K562 (cell line): ENCODE measurements around the gene PPIP5K2. TPM values are rescaled to one million over a fixed set of nuclear protein-coding genes. Genes with fewer than 3 reads are reported as not detected.

Experiments
- ARID1B ChIP-seq: fragments of 450-650 bp; IDR thresholded peaks from 2 replicates; pipeline ENCODE4 v1.6.1; 2016; ENCODE audit warnings: antibody characterized with exemption, mild to moderate bottlenecking, inconsistent platforms
- ATF1 ChIP-seq, 2 experiments: fragments of 450-650 bp in 1 of 2; IDR thresholded peaks; 2 replicates each; pipeline ENCODE4 v1.6.1; 2016; ENCODE audit warnings: missing compliant biosample characterization in 1 of 2, missing genetic modification characterization in 1 of 2
- EHMT2 ChIP-seq: fragments of 450-650 bp; IDR thresholded peaks from 2 replicates; pipeline ENCODE4 v1.6.1; 2018; ENCODE audit warnings: antibody characterized with exemption
- ETV5 ChIP-seq: sonication (generic); formaldehyde crosslinking; IDR thresholded peaks from 2 replicates; pipeline ENCODE4 v1.4.0; 2020; ENCODE audit warnings: low read depth, mild to moderate bottlenecking, missing genetic modification reagents
- HNRNPL ChIP-seq: fragments of 200-400 bp; formaldehyde crosslinking; IDR thresholded peaks from 2 replicates; pipeline ENCODE4 v1.6.1; 2017; ENCODE audit warnings: low read depth, mild to moderate bottlenecking, low read length
- MCM2 ChIP-seq: fragments of 450-650 bp; IDR thresholded peaks from 2 replicates; pipeline ENCODE4 v1.6.1; 2017; ENCODE audit warnings: low read depth, mild to moderate bottlenecking
- MCM5 ChIP-seq: fragments of 450-650 bp; IDR thresholded peaks from 2 replicates; pipeline ENCODE4 v1.6.1; 2016; ENCODE audit warnings: low read depth
- MED1 ChIP-seq: sonication (generic); formaldehyde crosslinking; IDR thresholded peaks from 2 replicates; pipeline ENCODE4 v1.8.1; 2023; ENCODE audit warnings: missing genetic modification reagents, borderline replicate concordance
- NR2F6 ChIP-seq: fragments of 450-650 bp; formaldehyde crosslinking; IDR thresholded peaks from 2 replicates; pipeline ENCODE4 v1.4.0; 2020; ENCODE audit warnings: mild to moderate bottlenecking
- OTX1 ChIP-seq: fragments of 450-650 bp; formaldehyde crosslinking; IDR thresholded peaks from 2 replicates; pipeline ENCODE4 v1.4.0; 2022; ENCODE audit warnings: mild to moderate bottlenecking
- PML ChIP-seq: IDR thresholded peaks from 2 replicates; pipeline ENCODE4 v1.6.1; 2012; ENCODE audit warnings: low read length, inconsistent platforms
- POLR2AphosphoS2 ChIP-seq: IDR thresholded peaks from 2 replicates; pipeline ENCODE4 v1.6.1; 2012; ENCODE audit warnings: low read length, improper control_type of control experiment
- POLR2AphosphoS5 ChIP-seq: IDR thresholded peaks from 2 replicates; pipeline ENCODE4 v1.6.1; 2011; ENCODE audit warnings: mild to moderate bottlenecking, low read depth, low read length, moderate library complexity; ENCODE audit not compliant: control insufficient read depth, insufficient read depth
- PPARD ChIP-seq: fragments of 250-450 bp; sonication (Bioruptor Pico); IDR thresholded peaks from 2 replicates; pipeline ENCODE4 v1.8.0; 2022; ENCODE audit warnings: inconsistent platforms, mild to moderate bottlenecking, moderate library complexity
- SAFB2 ChIP-seq: fragments of 200-400 bp; formaldehyde crosslinking; IDR thresholded peaks from 2 replicates; pipeline ENCODE4 v1.6.1; 2018; ENCODE audit warnings: borderline replicate concordance, low read length, low read depth, moderate library complexity; ENCODE audit not compliant: severe bottlenecking
- SMARCC2 ChIP-seq: fragments of 450-650 bp; IDR thresholded peaks from 2 replicates; pipeline ENCODE4 v1.6.1; 2017; ENCODE audit warnings: antibody characterized with exemption, moderate library complexity, mild to moderate bottlenecking, low read depth
- SOX6 ChIP-seq: fragments of 450-650 bp; IDR thresholded peaks from 2 replicates; pipeline ENCODE4 v1.6.1; 2014; ENCODE audit warnings: mild to moderate bottlenecking
- TEAD4 ChIP-seq, 2 experiments: sonication (generic) in 1 of 2; formaldehyde crosslinking in 1 of 2; IDR thresholded peaks; 2 replicates each; pipeline versions ENCODE4 v1.6.1 to v1.8.0; 2012 to 2022; ENCODE audit warnings: borderline replicate concordance in 1 of 2, inconsistent platforms in 1 of 2, low read length in 1 of 2, mild to moderate bottlenecking in 1 of 2, missing genetic modification reagents in 1 of 2
- ZKSCAN3 ChIP-seq: fragments of 250-450 bp; sonication (Bioruptor Pico); IDR thresholded peaks from 2 replicates; pipeline ENCODE4 v1.4.0; 2020
- ZNF3 ChIP-seq: fragments of 250-450 bp; sonication (Bioruptor Pico); IDR thresholded peaks from 2 replicates; pipeline ENCODE4 v1.5.0; 2021; ENCODE audit warnings: mild to moderate bottlenecking, moderate library complexity
- ZNF589 ChIP-seq: fragments of 200-800 bp; sonication (Bioruptor generic); IDR thresholded peaks from 2 replicates; pipeline ENCODE4 v1.6.1; 2016; ENCODE audit warnings: low read depth, missing genetic modification characterization, missing compliant biosample characterization
- ZNF699 ChIP-seq: fragments of 250-450 bp; sonication (Bioruptor Pico); IDR thresholded peaks from 2 replicates; pipeline ENCODE4 v1.8.0; 2021; ENCODE audit warnings: mild to moderate bottlenecking, moderate library complexity; ENCODE audit not compliant: insufficient replicate concordance
- ZNF76 ChIP-seq: fragments of 250-450 bp; sonication (Bioruptor Pico); IDR thresholded peaks from 2 replicates; pipeline ENCODE4 v1.4.0; 2020; ENCODE audit warnings: mild to moderate bottlenecking, moderate library complexity, borderline replicate concordance
- polyA plus RNA-seq, 8 experiments: library from polyadenylated mRNA; depleted of rRNA in 4 of 8; stranded (reverse) in 5 of 8; unstranded in 3 of 8; fragments of >200 nt; fragmentation: Nextera tagmentation in 2 of 8; fragmentation: Illumina TruSeq in 1 of 8; extraction: Ambion mirVana in 2 of 8; extraction: Trizol in 1 of 8; gene quantifications; 2 replicates each; pipeline versions ENCODE4 v1.2.1 to v1.2.3, GENCODE V29; 2011 to 2014; ENCODE audit warnings: inconsistent platforms in 1 of 8, missing spikeins in 1 of 8
- total RNA-seq, 7 experiments: library from RNA; depleted of rRNA in 6 of 7; stranded (reverse); fragments of >200 nt in 6 of 7; fragmentation: Illumina TruSeq in 2 of 7; extraction: Trizol in 2 of 7; gene quantifications; 2 replicates each; pipeline versions ENCODE4 v1.2.1 to v1.2.3, GENCODE V29; 2011 to 2021; ENCODE audit warnings: low replicate concordance in 1 of 7
- TF ChIP-seq, protein P1 (sequence below): fragments of 150-350 bp; conservative IDR thresholded peaks from 2 replicates; pipeline ENCODE4 v1.6.1; 2014; ENCODE audit warnings: low read length
- TF ChIP-seq, protein P2 (sequence below), 2 experiments: IDR thresholded peaks; 2 replicates each; pipeline ENCODE4 v1.6.1; 2012; ENCODE audit warnings: improper control_type of control experiment in 2 of 2, low read depth in 2 of 2, low read length in 2 of 2, borderline replicate concordance in 1 of 2
- TF ChIP-seq, protein P3 (sequence below): sonication (generic); formaldehyde crosslinking; IDR thresholded peaks from 2 replicates; pipeline ENCODE4 v1.8.1; 2023; ENCODE audit warnings: mild to moderate bottlenecking, missing genetic modification reagents

PPIP5K2 gene
- total and polyA plus RNA-seq, 9 of the 15 experiments (the other 6 are each of a cell fraction or from before 2014, with no cell fraction given): 39.4 to 150 (median 99.1) TPM

DNA sequence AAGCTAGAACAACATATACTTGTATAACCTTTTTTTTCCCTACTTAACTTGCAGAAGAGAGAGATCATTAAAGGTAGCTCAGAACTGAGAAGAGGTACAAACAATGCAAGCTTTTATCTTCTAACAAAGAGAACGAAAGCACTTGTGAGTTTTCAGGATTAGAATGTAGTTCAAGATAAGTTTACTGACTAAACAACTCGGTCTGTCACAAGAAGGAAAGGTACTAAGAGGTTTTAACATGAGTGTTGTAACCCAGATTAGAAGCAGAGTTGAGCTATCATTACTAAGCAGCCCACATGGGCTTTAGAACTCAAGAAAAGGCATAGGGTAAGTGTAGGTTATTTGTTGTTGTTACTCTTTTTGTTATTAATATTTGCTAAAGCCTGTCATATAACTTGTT lies 25.4 kb upstream of the PPIP5K2 start (continued):
- TF ChIP-seq NR2F6 (CRISPR knock-in tag) (no peak), ETV5 (CRISPR knock-in tag) (no peak), ZNF3 (CRISPR knock-in tag) (no peak), ARID1B (peak; percentile 86), POLR2AphosphoS5 (peak; percentile 56), HNRNPL (no peak), MED1 (CRISPR knock-in tag) (no peak), ZNF699 (CRISPR knock-in tag) (no peak), ZKSCAN3 (no peak), TEAD4 (IDR thresholded peaks at IDR 0.05; ENCODE audit: low read length) (peak; percentile 83), TEAD4 (CRISPR knock-in tag; IDR thresholded peaks at IDR 0.05; ENCODE audit: borderline replicate concordance) (no peak), POLR2AphosphoS2 (no peak), SMARCC2 (no peak), SAFB2 (no peak), ZNF589 (CRISPR knock-in tag) (no peak), ZNF76 (CRISPR knock-in tag) (no peak), EHMT2 (no peak), OTX1 (CRISPR knock-in tag) (no peak), PML (peak; percentile 42; the same call in 1 of the 2 replicates), MCM5 (no peak), ATF1 (CRISPR knock-in tag; IDR thresholded peaks at IDR 0.05) (no peak), ATF1 (tag; IDR thresholded peaks at IDR 0.05) (no peak), MCM2 (no peak), SOX6 (peak; percentile 91), PPARD (CRISPR knock-in tag) (no peak)
- TF ChIP-seq, protein P1, sequence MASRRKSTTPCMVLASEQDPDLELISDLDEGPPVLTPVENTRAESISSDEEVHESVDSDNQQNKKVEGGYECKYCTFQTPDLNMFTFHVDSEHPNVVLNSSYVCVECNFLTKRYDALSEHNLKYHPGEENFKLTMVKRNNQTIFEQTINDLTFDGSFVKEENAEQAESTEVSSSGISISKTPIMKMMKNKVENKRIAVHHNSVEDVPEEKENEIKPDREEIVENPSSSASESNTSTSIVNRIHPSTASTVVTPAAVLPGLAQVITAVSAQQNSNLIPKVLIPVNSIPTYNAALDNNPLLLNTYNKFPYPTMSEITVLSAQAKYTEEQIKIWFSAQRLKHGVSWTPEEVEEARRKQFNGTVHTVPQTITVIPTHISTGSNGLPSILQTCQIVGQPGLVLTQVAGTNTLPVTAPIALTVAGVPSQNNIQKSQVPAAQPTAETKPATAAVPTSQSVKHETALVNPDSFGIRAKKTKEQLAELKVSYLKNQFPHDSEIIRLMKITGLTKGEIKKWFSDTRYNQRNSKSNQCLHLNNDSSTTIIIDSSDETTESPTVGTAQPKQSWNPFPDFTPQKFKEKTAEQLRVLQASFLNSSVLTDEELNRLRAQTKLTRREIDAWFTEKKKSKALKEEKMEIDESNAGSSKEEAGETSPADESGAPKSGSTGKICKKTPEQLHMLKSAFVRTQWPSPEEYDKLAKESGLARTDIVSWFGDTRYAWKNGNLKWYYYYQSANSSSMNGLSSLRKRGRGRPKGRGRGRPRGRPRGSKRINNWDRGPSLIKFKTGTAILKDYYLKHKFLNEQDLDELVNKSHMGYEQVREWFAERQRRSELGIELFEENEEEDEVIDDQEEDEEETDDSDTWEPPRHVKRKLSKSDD: no peak
- TF ChIP-seq, protein P2, sequence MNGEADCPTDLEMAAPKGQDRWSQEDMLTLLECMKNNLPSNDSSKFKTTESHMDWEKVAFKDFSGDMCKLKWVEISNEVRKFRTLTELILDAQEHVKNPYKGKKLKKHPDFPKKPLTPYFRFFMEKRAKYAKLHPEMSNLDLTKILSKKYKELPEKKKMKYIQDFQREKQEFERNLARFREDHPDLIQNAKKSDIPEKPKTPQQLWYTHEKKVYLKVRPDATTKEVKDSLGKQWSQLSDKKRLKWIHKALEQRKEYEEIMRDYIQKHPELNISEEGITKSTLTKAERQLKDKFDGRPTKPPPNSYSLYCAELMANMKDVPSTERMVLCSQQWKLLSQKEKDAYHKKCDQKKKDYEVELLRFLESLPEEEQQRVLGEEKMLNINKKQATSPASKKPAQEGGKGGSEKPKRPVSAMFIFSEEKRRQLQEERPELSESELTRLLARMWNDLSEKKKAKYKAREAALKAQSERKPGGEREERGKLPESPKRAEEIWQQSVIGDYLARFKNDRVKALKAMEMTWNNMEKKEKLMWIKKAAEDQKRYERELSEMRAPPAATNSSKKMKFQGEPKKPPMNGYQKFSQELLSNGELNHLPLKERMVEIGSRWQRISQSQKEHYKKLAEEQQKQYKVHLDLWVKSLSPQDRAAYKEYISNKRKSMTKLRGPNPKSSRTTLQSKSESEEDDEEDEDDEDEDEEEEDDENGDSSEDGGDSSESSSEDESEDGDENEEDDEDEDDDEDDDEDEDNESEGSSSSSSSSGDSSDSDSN (IDR thresholded peaks at IDR 0.05; ENCODE audit: borderline replicate concordance in 1 of 2, low read depth in 2 of 2, low read length in 2 of 2): no peak
- TF ChIP-seq, protein P3, sequence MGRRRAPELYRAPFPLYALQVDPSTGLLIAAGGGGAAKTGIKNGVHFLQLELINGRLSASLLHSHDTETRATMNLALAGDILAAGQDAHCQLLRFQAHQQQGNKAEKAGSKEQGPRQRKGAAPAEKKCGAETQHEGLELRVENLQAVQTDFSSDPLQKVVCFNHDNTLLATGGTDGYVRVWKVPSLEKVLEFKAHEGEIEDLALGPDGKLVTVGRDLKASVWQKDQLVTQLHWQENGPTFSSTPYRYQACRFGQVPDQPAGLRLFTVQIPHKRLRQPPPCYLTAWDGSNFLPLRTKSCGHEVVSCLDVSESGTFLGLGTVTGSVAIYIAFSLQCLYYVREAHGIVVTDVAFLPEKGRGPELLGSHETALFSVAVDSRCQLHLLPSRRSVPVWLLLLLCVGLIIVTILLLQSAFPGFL: no peak
